ENCODE data around the gene NUS1.
A peak's percentile ranks its signal among the peaks of the same experiment; 100 is the strongest.
"Not testable (repeated sequence)": the region's sequence is repeated elsewhere in the genome, so short reads cannot be mapped to it uniquely, and the experiment has no call there.

The NUS1 gene

DNA sequence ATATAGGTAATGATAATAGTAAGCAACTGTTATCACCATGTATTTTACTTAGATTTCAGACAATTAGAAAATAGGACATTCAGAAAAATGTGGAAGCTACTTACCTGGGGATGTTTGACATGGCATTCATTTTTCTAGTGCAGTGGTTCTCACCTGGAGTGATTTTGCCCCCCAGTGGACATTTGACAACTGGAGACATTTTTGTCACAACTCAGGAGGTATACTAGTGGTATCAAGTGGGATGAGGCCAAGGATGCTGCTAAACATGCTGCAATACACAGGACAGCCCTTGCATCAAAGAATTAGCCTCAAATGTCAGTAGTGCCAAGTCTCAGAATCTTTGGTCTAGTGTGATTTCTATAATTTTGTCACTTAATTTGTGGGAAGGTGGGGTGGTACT is 36.1 kb downstream of the NUS1 start:
- no peak for FAIRE-seq
- DNase-seq (ENCODE audit: low spot score): no peak

DNA sequence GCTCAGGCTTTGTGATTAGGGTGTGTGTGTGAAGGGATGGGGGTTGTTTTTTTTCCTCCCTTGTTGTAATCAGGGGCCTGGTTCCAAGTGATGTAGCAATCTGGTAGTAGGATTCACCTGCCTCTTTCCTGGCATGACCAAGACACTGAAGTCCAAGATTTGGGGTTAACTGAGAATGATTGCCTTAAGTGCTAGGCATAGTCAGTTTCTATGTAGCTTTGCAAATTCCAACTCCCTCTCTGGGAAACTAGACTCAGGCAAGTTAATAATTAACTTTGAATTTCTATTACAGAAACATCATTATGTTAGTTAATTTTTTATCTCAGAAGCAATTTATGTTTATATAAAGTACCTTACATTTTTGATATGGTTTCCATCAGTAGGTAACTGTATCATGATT is 43.6 kb downstream of the NUS1 start:
- peak; percentile 4 for FAIRE-seq
- DNase-seq (ENCODE audit: low spot score): no peak

DNA sequence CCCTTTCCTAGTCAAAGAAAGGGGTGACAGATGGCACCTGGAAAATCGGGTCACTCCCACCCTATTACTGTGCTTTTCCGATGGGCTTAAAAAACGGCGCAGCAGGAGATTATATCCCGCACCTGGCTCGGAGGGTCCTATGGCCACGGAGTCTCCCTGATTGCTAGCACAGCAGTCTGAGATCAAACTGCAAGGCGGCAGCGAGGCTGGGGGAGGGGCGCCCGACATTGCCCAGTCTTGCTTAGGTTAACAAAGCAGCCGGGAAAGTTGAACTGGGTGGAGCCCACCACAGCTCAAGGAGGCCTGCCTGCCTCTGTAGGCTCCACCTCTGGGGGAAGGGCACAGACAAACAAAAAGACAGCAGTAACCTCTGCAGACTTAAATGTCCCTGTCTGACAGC is 46.3 kb downstream of the NUS1 start:
- not testable (repeated sequence) for FAIRE-seq; DNase-seq (ENCODE audit: low spot score)

DNA sequence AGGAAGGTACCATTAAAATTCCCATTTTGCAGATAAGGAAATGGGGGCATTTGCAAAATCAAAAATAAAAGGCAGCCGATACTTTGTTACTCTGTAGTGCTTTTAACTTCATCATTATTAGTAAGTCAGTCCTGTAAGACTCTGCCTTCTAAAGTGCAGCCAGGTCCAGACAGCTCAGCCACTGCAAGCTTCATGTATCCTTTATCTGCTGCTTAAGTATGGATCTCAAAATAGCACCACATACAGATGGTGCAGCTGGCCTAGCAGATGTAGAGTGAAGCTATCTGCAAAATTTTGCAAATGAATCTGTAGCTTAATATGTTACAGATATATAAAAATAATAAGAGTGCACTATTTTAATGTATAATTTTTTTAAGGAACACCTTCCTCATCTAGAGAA is 53.4 kb downstream of the NUS1 start:
- FAIRE-seq: no peak
- DNase-seq (ENCODE audit: low spot score): no peak

DNA sequence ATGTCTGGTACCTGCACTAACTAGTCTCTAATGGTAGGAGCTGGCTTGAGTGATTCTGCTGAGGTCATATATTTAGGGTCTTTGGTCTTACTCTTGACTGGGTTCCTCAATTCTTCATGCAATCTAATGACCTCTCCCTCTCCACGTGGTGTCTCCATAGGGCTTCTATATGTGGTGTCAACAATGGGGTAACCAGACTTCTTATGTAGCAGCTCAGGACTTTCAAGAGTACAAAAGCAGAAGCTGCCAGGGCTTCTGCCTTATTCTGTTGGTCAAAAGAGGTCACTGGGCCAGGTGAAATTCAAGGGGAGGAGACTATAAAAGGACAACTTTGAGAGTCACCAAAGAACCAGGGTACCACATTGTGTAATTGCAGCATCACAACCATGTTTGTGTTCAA is 54.3 kb downstream of the NUS1 start:
- FAIRE-seq (no peak), DNase-seq (ENCODE audit: low spot score) (no peak)

- no peak for FAIRE-seq
- DNase-seq (ENCODE audit: low spot score): peak; percentile 9
Observed at GRCh38 chr6:117733341-117733740, 58.1 kb downstream of the NUS1 start.

DNA sequence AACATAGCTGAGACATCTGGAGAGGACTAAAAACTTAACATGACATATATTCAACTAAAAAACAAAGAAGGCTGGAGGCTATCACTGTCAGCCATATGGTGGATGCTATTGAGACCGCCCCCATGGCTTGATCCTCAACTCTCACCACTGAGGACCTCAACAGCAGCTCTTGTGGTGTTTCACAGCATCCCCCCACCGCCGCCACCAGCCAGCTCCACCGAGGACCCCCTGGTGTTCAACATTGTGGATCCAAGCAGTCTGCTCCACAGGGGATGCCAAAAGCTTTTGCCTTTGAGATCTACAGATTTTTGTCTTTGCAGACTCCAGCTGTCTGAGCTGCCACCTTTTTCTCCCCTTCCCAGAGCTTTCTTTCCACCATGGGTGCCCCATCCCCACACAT is 64.6 kb downstream of the NUS1 start:
- FAIRE-seq (no peak), DNase-seq (ENCODE audit: low spot score) (no peak)

- FAIRE-seq (no peak), DNase-seq (ENCODE audit: low spot score) (no peak)
Observed at GRCh38 chr6:117740605-117741004, 65.3 kb downstream of the NUS1 start.

DNA sequence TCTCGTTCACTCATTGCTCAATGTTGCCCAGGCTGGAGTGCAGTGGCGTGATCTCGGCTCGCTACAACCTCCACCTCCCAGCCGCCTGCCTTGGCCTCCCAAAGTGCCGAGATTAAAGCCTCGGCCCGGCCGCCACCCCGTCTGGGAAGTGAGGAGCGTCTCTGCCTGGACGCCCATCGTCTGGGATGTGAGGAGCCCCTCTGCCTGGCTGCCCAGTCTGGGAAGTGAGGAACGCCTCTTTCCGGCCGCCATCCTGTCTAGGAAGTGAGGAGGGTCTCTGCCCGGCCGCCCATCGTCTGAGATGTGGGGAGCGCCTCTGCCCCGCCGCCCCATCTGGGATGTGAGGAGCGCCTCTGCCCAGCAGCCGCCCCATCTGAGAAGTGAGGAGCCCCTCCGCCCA is 75.4 kb downstream of the NUS1 start:
- not testable (repeated sequence) for DNase-seq (ENCODE audit: low spot score); FAIRE-seq
